Measurements from ENCODE around the gene TXNDC15. TPM values are rescaled to one million over a fixed set of nuclear protein-coding genes. Genes with fewer than 3 reads are reported as not detected.

TXNDC15 gene
- total RNA-seq, 1 experiment from 2014 or later, result 19.5 TPM

DNA sequence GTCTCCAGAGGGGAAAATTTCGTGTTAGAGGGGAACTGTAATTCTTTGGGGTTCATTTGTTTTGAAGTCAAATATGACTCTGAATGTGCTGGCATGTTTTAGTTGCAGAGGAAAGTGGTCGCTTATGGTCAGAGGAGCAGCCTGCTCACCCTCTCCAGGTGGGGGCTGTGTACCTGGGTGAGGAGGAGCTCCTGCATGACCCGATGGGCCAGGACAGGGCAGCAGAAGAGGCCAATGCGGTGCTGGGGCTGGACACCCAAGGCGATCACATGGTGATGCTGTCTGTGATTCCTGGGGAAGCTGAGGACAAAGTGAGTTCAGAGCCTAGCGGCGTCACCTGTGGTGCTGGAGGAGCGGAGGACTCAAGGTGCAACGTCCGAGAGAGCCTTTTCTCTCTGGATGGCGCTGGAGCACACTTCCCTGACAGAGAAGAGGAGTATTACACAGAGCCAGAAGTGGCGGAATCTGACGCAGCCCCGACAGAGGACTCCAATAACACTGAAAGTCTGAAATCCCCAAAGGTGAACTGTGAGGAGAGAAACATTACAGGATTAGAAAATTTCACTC, 13.5 kb downstream of the TXNDC15 start:
- Histone ChIP-seq H3K4me1 (replicated peaks; ENCODE audit: insufficient read depth) (no peaks in the 10 kb centered on the region), H3K4me3 (no peak overlapping the region), H3K4me2 (no peak overlapping the region), H3K36me3 (ENCODE audit: low read depth) (no peaks in the 10 kb centered on the region; the same call in 1 of the 2 replicates), H3F3A (ENCODE audit: insufficient read depth, low read depth) (no peaks in the 10 kb centered on the region; the same call in 1 of the 2 replicates), H3K9me3 (ENCODE audit: insufficient read depth, low read depth) (no peaks in the 10 kb centered on the region), H3K27me3 (ENCODE audit: insufficient read depth, low read depth) (no peaks in the 10 kb centered on the region), H3K27ac (no peak overlapping the region), H4K20me1 (ENCODE audit: insufficient read depth) (no peaks in the 10 kb centered on the region; the same call in 1 of the 2 replicates), H3K79me2 (ENCODE audit: low read depth) (no peaks in the 10 kb centered on the region), H3K9me2 (ENCODE audit: insufficient read depth) (no peaks in the 10 kb centered on the region), H2AFZ (no peak overlapping the region)
- no peak for DNase-seq
- ChIA-PET CTCF (no interaction called here), POLR2A (ENCODE audit: unreplicated experiment) (no interaction called here)
- no TSS peak for BruUV-seq (replicated peaks)
- TF ChIP-seq EZH2 (IDR thresholded peaks at IDR 0.05; ENCODE audit: low read depth), result no peak
- TF ChIP-seq, protein P1, sequence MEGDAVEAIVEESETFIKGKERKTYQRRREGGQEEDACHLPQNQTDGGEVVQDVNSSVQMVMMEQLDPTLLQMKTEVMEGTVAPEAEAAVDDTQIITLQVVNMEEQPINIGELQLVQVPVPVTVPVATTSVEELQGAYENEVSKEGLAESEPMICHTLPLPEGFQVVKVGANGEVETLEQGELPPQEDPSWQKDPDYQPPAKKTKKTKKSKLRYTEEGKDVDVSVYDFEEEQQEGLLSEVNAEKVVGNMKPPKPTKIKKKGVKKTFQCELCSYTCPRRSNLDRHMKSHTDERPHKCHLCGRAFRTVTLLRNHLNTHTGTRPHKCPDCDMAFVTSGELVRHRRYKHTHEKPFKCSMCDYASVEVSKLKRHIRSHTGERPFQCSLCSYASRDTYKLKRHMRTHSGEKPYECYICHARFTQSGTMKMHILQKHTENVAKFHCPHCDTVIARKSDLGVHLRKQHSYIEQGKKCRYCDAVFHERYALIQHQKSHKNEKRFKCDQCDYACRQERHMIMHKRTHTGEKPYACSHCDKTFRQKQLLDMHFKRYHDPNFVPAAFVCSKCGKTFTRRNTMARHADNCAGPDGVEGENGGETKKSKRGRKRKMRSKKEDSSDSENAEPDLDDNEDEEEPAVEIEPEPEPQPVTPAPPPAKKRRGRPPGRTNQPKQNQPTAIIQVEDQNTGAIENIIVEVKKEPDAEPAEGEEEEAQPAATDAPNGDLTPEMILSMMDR (conservative IDR thresholded peaks at IDR 0.05), result no peak
- intact Hi-C loops (cut with micrococcal nuclease; ENCODE audit: unreplicated experiment), result no loop called here

GRCh38 chr5:134889335-134889734, 15.2 kb downstream of the TXNDC15 start:
- CTCF ChIA-PET, result no interaction called here
- no peaks in the 10 kb centered on the region; the same call in 1 of the 2 replicates for H3F3A ChIP-seq (ENCODE audit: insufficient read depth, low read depth)
- H3K9me3 ChIP-seq (ENCODE audit: insufficient read depth, low read depth), result no peaks in the 10 kb centered on the region
- no peak for DNase-seq
- no peak overlapping the region for H3K27ac ChIP-seq
- POLR2A ChIA-PET (ENCODE audit: unreplicated experiment), result no interaction called here
- no peak for TF ChIP-seq EZH2 (IDR thresholded peaks at IDR 0.05; ENCODE audit: low read depth)
- TF ChIP-seq, protein P1 (conservative IDR thresholded peaks at IDR 0.05), result no peak
- no peaks in the 10 kb centered on the region for H3K27me3 ChIP-seq (ENCODE audit: insufficient read depth, low read depth)
- H3K36me3 ChIP-seq (ENCODE audit: low read depth), result no peaks in the 10 kb centered on the region; the same call in 1 of the 2 replicates
- H3K4me3 ChIP-seq, result no peak overlapping the region
- no TSS peak for BruUV-seq (replicated peaks)
- no peaks in the 10 kb centered on the region for H3K4me1 ChIP-seq (replicated peaks; ENCODE audit: insufficient read depth)
- no peaks in the 10 kb centered on the region; the same call in 1 of the 2 replicates for H4K20me1 ChIP-seq (ENCODE audit: insufficient read depth)
- H2AFZ ChIP-seq, result no peak overlapping the region
- intact Hi-C loops (cut with micrococcal nuclease; ENCODE audit: unreplicated experiment), result no loop called here
- H3K79me2 ChIP-seq (ENCODE audit: low read depth), result no peaks in the 10 kb centered on the region
- H3K9me2 ChIP-seq (ENCODE audit: insufficient read depth), result no peaks in the 10 kb centered on the region
- H3K4me2 ChIP-seq, result no peak overlapping the region

- CTCF ChIA-PET, result no interaction called here
- POLR2A ChIA-PET (ENCODE audit: unreplicated experiment), result no interaction called here
- no TSS peak for BruUV-seq (replicated peaks)
Measured at GRCh38 chr5:134891473-134891872, 17.3 kb downstream of the TXNDC15 start.

More at GRCh38 chr5:134891473-134891872, 17.3 kb downstream of the TXNDC15 start:
- Histone ChIP-seq H3K27ac (no peak overlapping the region), H3K4me2 (no peak overlapping the region), H3F3A (ENCODE audit: insufficient read depth, low read depth) (no peaks in the 10 kb centered on the region; the same call in 1 of the 2 replicates), H2AFZ (no peak overlapping the region), H3K79me2 (ENCODE audit: low read depth) (no peaks in the 10 kb centered on the region), H3K9me3 (ENCODE audit: insufficient read depth, low read depth) (no peaks in the 10 kb centered on the region), H3K36me3 (ENCODE audit: low read depth) (no peaks in the 10 kb centered on the region; the same call in 1 of the 2 replicates), H3K9me2 (ENCODE audit: insufficient read depth) (no peaks in the 10 kb centered on the region), H3K4me3 (no peak overlapping the region), H3K4me1 (replicated peaks; ENCODE audit: insufficient read depth) (no peaks in the 10 kb centered on the region), H3K27me3 (ENCODE audit: insufficient read depth, low read depth) (no peaks in the 10 kb centered on the region), H4K20me1 (ENCODE audit: insufficient read depth) (no peaks in the 10 kb centered on the region; the same call in 1 of the 2 replicates)
- TF ChIP-seq EZH2 (IDR thresholded peaks at IDR 0.05; ENCODE audit: low read depth), result no peak
- TF ChIP-seq, protein P1 (conservative IDR thresholded peaks at IDR 0.05), result no peak
- intact Hi-C loops (cut with micrococcal nuclease; ENCODE audit: unreplicated experiment), result no loop called here
- no peak for DNase-seq

Measured in PC-9 (cell line).